GM10266 (cell line): ENCODE data around the gene MZF1.

Experiments used
- DNase-seq: peaks from one replicate; pipeline ENCODE4 v3.0.0; 2012; ENCODE audit errors: extremely low spot score
- CTCF ChIP-seq: IDR thresholded peaks from 2 replicates; pipeline ENCODE4 v1.5.1; 2012; ENCODE audit warnings: mild to moderate bottlenecking, low read depth; ENCODE audit not compliant: control insufficient read depth, insufficient read depth; ENCODE audit errors: missing control alignments

Gene MZF1

GRCh38 chr19:58513694-58514563 lies 59.2 kb downstream of the MZF1 start:
- TF ChIP-seq CTCF, result peak; percentile 98
- DNase-seq, result peak; percentile 97

- no peak for DNase-seq
- TF ChIP-seq CTCF, result no peak
Observed at GRCh38 chr19:58513213-58513693, 59.9 kb downstream of the MZF1 start.
